ENCODE data around the gene VTI1A.

VTI1A gene

DNA sequence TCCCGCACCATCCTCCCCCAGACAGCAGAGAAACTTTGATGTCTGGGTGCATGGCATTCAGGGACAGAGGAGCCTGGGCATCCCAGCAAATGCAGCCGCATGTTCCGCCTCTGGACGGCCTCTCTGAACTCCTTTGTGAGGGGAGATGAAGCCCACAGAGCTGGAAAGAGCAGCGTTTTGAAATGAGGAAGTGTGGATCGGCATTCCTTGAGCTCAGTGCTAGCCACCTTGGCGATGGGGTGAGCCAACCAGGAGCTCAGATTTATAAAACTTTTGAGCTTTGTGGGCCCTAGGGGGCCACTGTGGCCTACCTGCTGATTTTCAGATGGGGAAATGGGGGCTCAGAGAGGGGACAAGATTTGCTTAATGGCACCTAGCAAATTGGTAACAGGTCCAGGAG is 376.6 kb downstream of the VTI1A start:
- no peak for DNase-seq (ENCODE audit: low read depth in 1 of 2, low spot score in 1 of 2)

GRCh38 chr10:112826018-112826697 is 379.1 kb downstream of the VTI1A start:
- no peak for DNase-seq (ENCODE audit: low read depth in 1 of 2, low spot score in 1 of 2)

- DNase-seq (ENCODE audit: low read depth in 1 of 2, low spot score in 1 of 2), result no peak
These were observed 380.1 kb downstream of the VTI1A start for GRCh38 chr10:112827086-112827485.

DNA sequence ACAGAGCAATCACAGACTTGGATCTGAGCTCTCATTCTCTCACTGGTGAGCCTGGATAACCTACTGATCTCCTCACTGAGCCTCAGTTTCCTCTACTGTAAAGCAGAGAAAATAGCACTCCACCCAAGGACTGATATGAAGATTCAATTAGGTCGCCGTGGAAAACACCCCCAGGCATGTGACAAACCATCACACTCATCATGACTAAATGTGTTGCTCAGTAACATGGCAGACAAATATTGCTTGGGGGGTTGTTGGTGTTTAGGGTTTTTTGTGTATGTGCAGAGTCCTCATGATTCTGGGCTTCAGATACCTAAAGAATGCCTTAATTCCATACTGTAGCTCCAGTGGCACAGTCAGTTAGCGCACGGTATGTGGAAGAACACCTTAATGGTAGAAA is 380.9 kb downstream of the VTI1A start:
- DNase-seq (ENCODE audit: low read depth in 1 of 2, low spot score in 1 of 2), result no peak

- DNase-seq (ENCODE audit: low read depth in 1 of 2, low spot score in 1 of 2), result no peak
These were observed 384.8 kb downstream of the VTI1A start for GRCh38 chr10:112831859-112832258.

DNA sequence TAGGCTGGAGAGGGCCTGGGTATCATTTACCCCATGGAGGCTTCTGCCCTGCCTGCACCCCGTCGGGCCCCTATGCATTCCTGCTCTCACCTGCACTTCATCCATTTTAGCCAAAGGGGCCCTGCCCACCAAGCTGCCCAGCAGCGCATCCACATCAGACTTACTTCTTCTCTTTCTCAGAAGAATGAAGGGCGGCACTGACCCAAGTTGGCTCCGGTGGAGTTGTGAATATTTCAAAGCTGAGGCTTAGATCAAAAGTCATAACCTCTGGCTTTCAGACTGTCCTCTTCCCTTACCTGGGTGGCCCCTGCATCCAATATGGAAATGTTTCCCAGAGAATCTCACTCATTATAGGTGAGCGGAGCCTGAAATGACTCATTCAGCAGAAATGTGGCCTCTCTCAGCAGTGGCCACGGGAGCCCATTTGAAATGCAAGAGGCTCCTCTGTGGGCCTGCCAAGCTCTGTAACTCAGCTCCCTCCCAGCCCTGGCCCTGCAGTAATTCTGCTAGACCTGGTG is 385.4 kb downstream of the VTI1A start:
- no peak for DNase-seq (ENCODE audit: low read depth in 1 of 2, low spot score in 1 of 2)

GRCh38 chr10:112832959-112833358 is 385.9 kb downstream of the VTI1A start:
- no peak for DNase-seq (ENCODE audit: low read depth in 1 of 2, low spot score in 1 of 2)

- DNase-seq (ENCODE audit: low read depth in 1 of 2, low spot score in 1 of 2), result no peak
These were observed 387.8 kb downstream of the VTI1A start for GRCh38 chr10:112834751-112835181.

DNA sequence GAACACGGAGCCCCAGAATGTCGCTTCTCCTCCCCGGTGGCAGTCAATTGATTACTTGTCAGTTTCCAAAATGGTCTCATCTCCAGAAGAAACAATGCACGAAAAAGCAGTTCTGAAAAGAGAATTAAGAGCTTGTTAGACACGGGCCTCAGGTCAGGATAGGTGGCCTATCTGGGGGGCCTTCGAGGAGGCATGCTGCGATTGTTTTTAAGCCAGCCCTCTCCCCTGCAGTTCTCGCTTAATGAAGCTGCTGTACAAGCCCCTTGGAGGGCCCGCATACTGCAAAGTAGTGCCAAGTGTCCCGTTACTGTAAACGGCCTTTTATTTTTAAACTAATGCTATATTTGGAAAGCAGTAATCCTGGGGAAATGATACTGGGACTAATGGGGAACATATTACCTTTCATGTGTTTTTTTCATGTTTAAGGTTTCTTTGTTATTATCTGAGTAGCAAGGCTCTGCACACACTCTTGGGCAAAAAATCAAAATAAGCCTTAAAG is 388.3 kb downstream of the VTI1A start:
- no peak for DNase-seq (ENCODE audit: low read depth in 1 of 2, low spot score in 1 of 2)

GRCh38 chr10:112835944-112836451 is 389.0 kb downstream of the VTI1A start:
- no peak for DNase-seq (ENCODE audit: low read depth in 1 of 2, low spot score in 1 of 2)

GRCh38 chr10:112838784-112839481 is 391.9 kb downstream of the VTI1A start:
- DNase-seq (ENCODE audit: low read depth in 1 of 2, low spot score in 1 of 2), result no peak

DNA sequence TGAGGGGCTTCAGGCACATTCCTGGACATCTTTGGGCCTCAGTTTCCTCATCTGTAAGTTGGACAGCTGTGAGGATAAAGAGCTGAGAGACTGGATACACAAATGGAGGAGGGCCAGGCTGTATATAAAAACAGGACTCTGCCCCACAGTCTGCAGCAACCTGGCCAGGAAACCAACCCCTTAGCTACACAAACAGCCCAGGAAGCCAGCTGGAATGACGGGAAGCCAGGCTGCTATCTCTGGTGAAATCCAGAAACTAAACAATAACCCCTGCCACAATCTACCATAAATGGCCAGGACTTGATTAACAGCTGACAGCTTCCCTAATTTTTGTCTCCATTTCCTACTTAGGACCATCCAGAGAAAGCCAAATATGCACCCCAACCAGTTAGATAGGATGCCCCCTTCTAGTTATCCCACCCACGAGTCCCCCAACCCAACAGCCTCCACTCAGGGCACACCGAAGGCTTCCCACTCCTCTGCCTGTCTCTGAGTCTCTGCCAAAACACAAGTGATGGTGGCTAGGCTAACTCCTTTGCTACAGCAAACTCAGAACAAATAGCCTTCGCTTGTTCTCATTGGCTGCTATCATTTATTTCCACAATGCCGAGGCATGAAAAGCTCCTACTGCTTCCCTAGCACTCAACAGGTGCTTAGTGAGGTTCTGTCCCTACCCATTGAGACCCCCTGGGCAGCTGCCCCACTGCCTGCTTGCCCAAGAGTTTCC is 393.1 kb downstream of the VTI1A start:
- no peak for DNase-seq (ENCODE audit: low read depth in 1 of 2, low spot score in 1 of 2)

GRCh38 chr10:112841549-112841948 is 394.5 kb downstream of the VTI1A start:
- DNase-seq (ENCODE audit: low read depth in 1 of 2, low spot score in 1 of 2), result no peak

DNA sequence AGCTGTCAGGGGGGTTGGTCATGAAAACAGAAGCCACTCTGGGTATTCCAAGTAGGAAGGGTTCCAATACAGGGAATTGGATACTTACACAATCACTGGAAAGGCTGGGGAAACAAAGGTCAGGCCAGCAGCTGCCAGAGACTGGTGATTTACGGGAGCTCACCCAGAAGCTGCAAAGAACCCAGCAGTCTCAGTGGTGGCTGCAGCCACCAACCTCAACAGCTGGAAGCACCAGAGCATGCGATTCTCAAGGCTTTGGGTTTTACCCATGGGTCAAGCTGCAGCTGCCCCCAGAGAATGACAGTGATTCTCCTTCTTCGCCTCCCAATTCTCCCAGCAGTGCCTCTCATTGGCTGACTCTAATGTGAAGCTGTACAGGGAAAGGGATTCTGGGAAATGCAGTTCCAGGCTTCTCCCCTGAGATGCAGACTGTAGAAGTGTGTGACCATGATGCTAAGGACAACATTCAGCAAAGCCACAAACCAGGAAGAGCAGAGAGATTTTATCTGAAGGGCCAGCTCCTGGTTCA is 395.9 kb downstream of the VTI1A start:
- no peak for DNase-seq (ENCODE audit: low read depth in 1 of 2, low spot score in 1 of 2)

DNA sequence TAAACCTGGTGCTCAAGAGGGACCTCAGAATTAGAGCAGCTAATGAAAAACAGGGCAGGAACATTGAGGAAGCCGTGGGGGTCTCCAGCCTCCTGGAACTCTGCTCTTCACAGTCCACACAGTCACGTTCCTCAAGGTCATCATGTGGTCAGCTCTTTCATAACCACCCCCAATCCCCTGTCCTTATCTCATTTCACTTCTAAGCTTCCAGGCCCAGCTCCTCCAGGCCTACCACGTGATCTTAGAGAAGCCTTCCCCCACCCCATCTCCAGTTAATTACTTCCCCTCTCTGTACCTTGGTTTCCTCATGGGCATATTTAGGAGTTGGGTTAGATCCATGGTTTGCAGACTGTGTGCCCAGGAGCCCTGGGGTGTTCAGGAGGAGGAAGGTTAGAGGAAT is 396.6 kb downstream of the VTI1A start:
- DNase-seq (ENCODE audit: low read depth in 1 of 2, low spot score in 1 of 2), result no peak

DNA sequence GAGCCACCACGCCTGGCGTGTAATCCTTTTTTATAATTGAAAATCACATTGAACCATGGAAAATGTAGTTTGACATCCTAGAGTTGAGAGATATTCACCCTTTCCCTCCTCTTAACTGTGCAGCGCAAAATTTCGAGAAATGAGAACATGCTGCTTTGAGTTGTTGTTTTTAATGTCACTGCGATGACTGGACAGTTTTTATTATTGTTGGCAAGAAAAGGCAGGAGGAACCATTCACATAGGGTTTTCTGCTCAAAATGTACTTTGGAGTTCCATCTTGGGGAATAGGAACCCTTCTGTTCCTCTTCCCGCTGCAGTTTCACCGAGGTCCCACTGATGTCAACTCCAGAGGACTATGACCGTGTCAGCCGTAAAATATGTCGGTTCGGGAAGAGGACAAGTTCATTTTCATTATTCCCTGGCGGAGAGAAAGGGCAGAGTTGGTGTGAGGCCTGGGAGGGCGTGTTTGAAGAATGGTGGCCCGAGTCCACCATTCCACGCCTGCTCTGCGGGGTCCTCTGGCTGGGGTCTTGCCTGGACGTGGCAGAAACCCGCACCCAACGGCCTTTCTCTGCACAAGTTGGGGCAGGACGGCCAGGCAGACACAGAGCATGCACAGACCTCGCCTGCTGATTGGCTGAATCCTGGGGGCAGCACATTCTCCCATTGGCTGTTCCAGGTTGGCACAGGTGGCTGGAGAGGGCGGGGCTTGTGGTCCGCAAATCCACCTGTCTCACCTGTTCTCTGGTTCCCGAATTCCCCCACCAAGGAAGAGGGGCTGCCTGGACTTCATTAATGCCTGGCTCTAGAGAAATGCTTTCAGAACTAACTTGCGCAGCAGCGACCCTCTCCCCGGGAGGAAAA is 397.9 kb downstream of the VTI1A start:
- DNase-seq (ENCODE audit: low read depth in 1 of 2, low spot score in 1 of 2), result no peak

DNA sequence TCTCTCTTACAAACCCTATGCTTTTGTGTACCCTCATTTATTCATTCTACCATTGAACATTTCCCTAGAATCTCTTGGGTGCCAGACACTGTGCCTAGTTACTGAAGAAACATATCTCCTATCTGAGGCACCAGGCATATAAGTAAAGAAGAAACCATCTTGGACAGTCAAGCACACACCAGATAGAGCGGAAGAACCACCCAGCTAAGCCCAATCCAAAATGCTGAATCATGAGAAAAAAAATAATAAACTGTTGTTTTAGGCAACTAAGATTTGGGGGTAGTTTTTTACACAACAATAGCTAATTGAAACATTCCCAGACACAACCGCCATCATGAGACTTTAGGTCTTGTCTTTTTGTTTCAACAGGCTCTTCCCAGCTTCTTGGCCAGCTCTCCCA is 400.8 kb downstream of the VTI1A start:
- DNase-seq (ENCODE audit: low read depth in 1 of 2, low spot score in 1 of 2), result no peak

DNA sequence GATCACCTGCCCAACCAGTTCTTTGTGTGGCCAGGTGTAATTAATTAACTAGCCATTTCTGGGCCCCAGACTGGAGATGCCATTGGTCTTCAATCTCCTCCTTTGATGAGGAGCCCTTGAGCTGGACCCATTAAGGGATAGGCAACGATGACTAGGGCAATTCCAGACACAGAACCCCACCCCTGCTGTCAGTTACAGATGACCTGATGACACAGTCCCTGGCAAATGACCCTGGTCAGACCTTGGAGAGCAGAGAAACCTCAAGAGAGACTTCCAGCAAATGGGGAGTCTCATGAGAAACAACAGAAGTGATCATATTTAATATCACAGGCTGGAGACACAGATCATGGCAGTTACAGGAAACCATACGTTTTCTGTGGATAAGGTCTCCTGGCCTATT is 401.2 kb downstream of the VTI1A start:
- DNase-seq (ENCODE audit: low read depth in 1 of 2, low spot score in 1 of 2), result no peak

- no peak for DNase-seq (ENCODE audit: low read depth in 1 of 2, low spot score in 1 of 2)
These were observed 401.9 kb downstream of the VTI1A start for GRCh38 chr10:112848868-112849430.

DNA sequence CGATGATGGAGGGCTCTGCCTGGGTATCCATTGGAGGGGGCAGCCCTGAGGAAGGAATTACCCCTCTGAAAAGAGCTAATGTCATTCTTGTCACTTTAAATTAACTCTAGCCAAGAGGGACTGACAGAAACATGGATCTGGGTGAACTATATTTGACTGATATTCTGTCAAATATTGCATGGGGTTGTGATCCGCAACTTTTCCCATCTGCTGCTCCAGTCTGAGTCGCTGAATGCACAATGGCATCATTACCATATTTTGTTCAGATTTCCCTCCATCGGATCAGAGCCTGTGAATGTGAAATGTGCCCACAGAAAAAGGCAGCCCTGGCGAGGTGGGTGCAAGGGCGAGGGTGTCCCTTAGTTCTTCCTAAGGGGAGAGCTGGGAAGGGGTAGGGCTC is 402.5 kb downstream of the VTI1A start:
- no peak for DNase-seq (ENCODE audit: low read depth in 1 of 2, low spot score in 1 of 2)

Measured in activated CD4-positive, alpha-beta T cell treated with anti-CD3 and anti-CD28 coated beads, Interleukin-2, amount 50 U/mL, for 24 hours (primary cell).